GM12872 (cell line): Measurements from ENCODE around the gene TAS1R2.

Experiments
- CTCF ChIP-seq: IDR thresholded peaks from 3 replicates; pipeline ENCODE4 v1.5.1; 2011; ENCODE audit warnings: low read depth, mild to moderate bottlenecking, low read length, moderate library complexity; ENCODE audit not compliant: insufficient read depth

The TAS1R2 gene

GRCh38 chr1:18798946-18799345, 60.5 kb downstream of the TAS1R2 start:
- no peak for TF ChIP-seq CTCF

DNA sequence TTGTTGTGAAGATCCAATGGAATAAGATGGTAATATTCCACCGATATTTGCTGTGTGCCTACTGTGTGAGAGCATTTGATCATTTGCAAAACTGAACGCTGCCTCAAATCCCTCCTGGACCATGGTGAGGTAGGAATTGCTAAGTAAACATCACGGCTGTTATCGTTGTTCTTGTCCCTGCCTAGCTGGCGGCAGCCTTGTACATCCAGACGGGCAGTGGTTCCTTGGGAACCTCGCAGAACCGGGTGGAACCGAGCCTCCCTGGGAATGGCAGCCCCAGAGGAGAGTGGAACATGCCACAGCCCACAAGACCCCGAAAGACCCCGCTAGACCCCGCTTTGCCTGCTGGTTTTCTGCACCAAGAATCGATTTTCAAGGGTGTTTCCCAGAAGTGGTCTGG, 60.9 kb downstream of the TAS1R2 start:
- TF ChIP-seq CTCF, result no peak

DNA sequence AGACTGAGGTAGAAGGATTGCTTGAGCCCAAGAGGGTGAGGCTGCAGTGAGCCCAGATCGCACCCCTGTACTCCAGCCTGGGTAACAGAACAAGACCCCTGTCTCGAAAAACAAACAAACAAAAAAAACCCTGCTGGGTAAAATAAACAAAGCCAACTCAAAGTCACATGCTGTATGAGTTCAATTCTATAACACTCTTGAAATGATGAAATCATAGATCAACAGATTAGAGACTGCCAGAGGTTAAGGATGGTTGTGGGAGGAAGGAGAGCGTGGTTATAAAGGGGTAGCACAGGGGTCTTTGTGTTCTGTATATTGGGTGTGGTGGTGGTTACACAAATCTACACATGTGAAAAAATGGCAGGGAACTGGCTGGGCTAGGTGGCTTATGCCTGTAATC, 62.5 kb downstream of the TAS1R2 start:
- no peak for TF ChIP-seq CTCF

- no peak for TF ChIP-seq CTCF
These were observed 64.3 kb downstream of the TAS1R2 start for GRCh38 chr1:18795002-18795689.

GRCh38 chr1:18794561-18794960, 64.9 kb downstream of the TAS1R2 start:
- TF ChIP-seq CTCF, result no peak

- no peak for TF ChIP-seq CTCF
These were observed 65.4 kb downstream of the TAS1R2 start for GRCh38 chr1:18794051-18794450.

DNA sequence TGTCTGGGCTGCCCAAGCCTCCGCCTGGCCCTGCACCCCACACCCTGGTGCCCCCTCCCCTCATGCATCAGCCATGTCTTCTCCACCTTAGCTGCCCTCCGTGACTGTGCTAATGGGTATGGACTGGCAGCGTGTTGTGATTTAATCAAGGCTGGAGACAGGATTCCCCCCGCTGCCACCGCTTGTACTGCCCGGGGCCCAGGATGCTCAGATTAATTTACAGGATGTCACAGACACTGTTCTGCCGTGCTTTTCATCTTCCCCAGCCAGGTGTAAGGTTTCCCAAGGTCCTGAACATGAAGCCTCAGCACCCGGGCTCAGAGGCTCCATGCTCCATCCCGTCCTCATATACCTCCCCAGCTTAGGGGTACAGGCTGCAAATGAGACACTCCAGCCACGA, 66.3 kb downstream of the TAS1R2 start:
- no peak for TF ChIP-seq CTCF
